OCI-LY7 (cell line): ENCODE results near the gene DNAAF8. TPM values are rescaled to one million over a fixed set of nuclear protein-coding genes. Genes with fewer than 3 reads are reported as not detected.
A peak's percentile ranks its signal among the peaks of the same experiment; 100 is the strongest.

Experiments used
- Bru-seq: library from RNA; stranded (reverse); fragments of 400-500 nt; gene quantifications from one replicate; lab custom pipeline; 2021; lab: Mats Ljungman, UMichigan
- BruChase-seq, 2 experiments: library from RNA; stranded (reverse); fragments of 400-500 nt; gene quantifications; one replicate each; lab custom pipeline; 2021; lab: Mats Ljungman, UMichigan
- BruUV-seq: library from RNA; stranded (reverse); fragments of 400-500 nt; replicated peaks from 2 replicates; lab custom pipeline; 2021; lab: Mats Ljungman, UMichigan
- CTCF ChIA-PET: fragments of 300-600 bp; sonication (Branson Sonifier 250); formaldehyde crosslinking; loops from one replicate; lab custom pipeline; 2022; ENCODE audit warnings: antibody characterized with exemption; ENCODE audit not compliant: unreplicated experiment; lab: Charles Lee
- POLR2A ChIA-PET: fragments of 300-600 bp; sonication (Branson Sonifier 250); formaldehyde crosslinking; loops from one replicate; lab custom pipeline; 2022; ENCODE audit warnings: antibody characterized with exemption; lab: Charles Lee
- DNase-seq: peaks from one replicate; pipeline ENCODE4 v3.0.0-alpha.2; 2015; ENCODE audit warnings: low spot score
- H2AFZ ChIP-seq: fragments of 200-600 bp; sonication (generic), shearing (Covaris generic); 2 replicates; pipeline ENCODE4 v1.6.1; 2014; ENCODE audit warnings: mild to moderate bottlenecking, antibody characterized with exemption, low read length, moderate library complexity
- H3K27ac ChIP-seq: fragments of 200-600 bp; sonication (generic); 2 replicates; pipeline ENCODE4 v1.5.1; 2014; ENCODE audit warnings: mixed run types, low read depth, mild to moderate bottlenecking, moderate library complexity, low read length, inconsistent platforms; ENCODE audit not compliant: poor library complexity, severe bottlenecking
- H3K36me3 ChIP-seq: fragments of 200-600 bp; sonication (generic); 2 replicates; pipeline ENCODE4 v1.6.1; 2014; ENCODE audit warnings: mild to moderate bottlenecking, antibody characterized with exemption, low read length, moderate library complexity, mixed read lengths; ENCODE audit not compliant: insufficient read depth
- H3K4me1 ChIP-seq: fragments of 200-600 bp; sonication (generic); 2 replicates; pipeline ENCODE4 v1.5.1; 2014; ENCODE audit warnings: mild to moderate bottlenecking, low read length; ENCODE audit not compliant: insufficient read depth, poor library complexity, severe bottlenecking
- H3K4me2 ChIP-seq: fragments of 200-600 bp; sonication (generic); 2 replicates; pipeline ENCODE4 v1.6.1; 2014; ENCODE audit warnings: mild to moderate bottlenecking, low read length
- H3K4me3 ChIP-seq: fragments of 200-600 bp; sonication (generic); 2 replicates; pipeline ENCODE4 v1.5.1; 2014; ENCODE audit warnings: mild to moderate bottlenecking, low read depth, low read length; ENCODE audit not compliant: poor library complexity, severe bottlenecking
- H3K79me2 ChIP-seq: fragments of 200-600 bp; sonication (generic); 2 replicates; pipeline ENCODE4 v1.6.1; 2016; ENCODE audit warnings: low read depth, mild to moderate bottlenecking, low read length, moderate library complexity, mixed read lengths; ENCODE audit not compliant: insufficient read depth
- H3K9me2 ChIP-seq: fragments of 200-600 bp; sonication (generic); 2 replicates; pipeline ENCODE4 v1.6.1; 2016; ENCODE audit warnings: mild to moderate bottlenecking, low read length, mixed read lengths; ENCODE audit not compliant: insufficient read depth
- H3K9me3 ChIP-seq: fragments of 200-600 bp; sonication (generic); 2 replicates; pipeline ENCODE4 v1.6.1; 2014; ENCODE audit warnings: mild to moderate bottlenecking, mixed run types, low read length, mixed read lengths
- H4K20me1 ChIP-seq: fragments of 200-600 bp; sonication (generic); 2 replicates; pipeline ENCODE4 v1.6.1; 2014; ENCODE audit warnings: mild to moderate bottlenecking, antibody characterized with exemption, low read length, moderate library complexity, mixed read lengths; ENCODE audit not compliant: insufficient read depth
- EZH2phosphoT487 ChIP-seq: fragments of 200-600 bp; sonication (generic); IDR thresholded peaks from 2 replicates; pipeline ENCODE4 v1.6.1; 2018; ENCODE audit warnings: low read depth, borderline replicate concordance, mild to moderate bottlenecking, mixed run types, antibody characterized with exemption, low read length, moderate library complexity, mixed read lengths
- intact Hi-C: fragments of 100-400 bp; cut with micrococcal nuclease; formaldehyde crosslinking; loops from one replicate; pipeline ENCODE4 v1.10.0; 2022; ENCODE audit not compliant: unreplicated experiment
- long read RNA-seq: library from polyadenylated mRNA; stranded (forward); transcript quantifications from one replicate; pipeline ENCODE4 v2.0.0, GENCODE V29; 2022
- total RNA-seq, 2 experiments: library from RNA; depleted of rRNA in 1 of 2; stranded (reverse); fragments of >200 nt in 1 of 2; shearing (Covaris generic) in 1 of 2; gene quantifications; 2 replicates each; pipeline ENCODE4 v1.2.3, GENCODE V29; 2014 to 2022
- TF ChIP-seq, protein P1 (sequence below): fragments of 200-600 bp; sonication (generic); conservative IDR thresholded peaks from 2 replicates; pipeline ENCODE4 v1.5.1; 2014; ENCODE audit warnings: mild to moderate bottlenecking, antibody characterized with exemption, low read length, moderate library complexity, mixed read lengths

Gene DNAAF8
- total RNA-seq (2014; rRNA removed; shearing (Covaris generic)) (0.36 and 0.38 TPM in 2 replicates), total RNA-seq (2022) (1.1 TPM in 1 of 2 replicates, not detected in the other), Bru-seq, nascent RNA (percentile 21 among the genes with signal in this experiment), BruChase-seq, experiment 1, labeled RNA remaining after a 6-hour chase (percentile 24 among the genes with signal in this experiment), BruChase-seq, experiment 2, labeled RNA remaining after a 2-hour chase (percentile 15 among the genes with signal in this experiment)
- long read RNA-seq, partial matches to known transcripts = 3 of 4 reads
- long read RNA-seq, other reads (novel, unspliced or antisense) = 1 of 4 reads

- no peaks in the 10 kb centered on the region for H4K20me1 ChIP-seq
- H3K9me3 ChIP-seq = no peaks in the 10 kb centered on the region
- peak within 1 kb of the TSS; percentile 87 for H2AFZ ChIP-seq
- H3K79me2 ChIP-seq = peaks cover 13% of the 10 kb centered on the region; the same call in 1 of the 2 replicates
- peak within 1 kb of the TSS; percentile 89 for H3K4me3 ChIP-seq
- peaks cover 15% of the 10 kb centered on the region for H3K4me1 ChIP-seq
- H3K36me3 ChIP-seq = peaks cover 10% of the 10 kb centered on the region; the same call in 1 of the 2 replicates
- DNase-seq = peak; percentile 82
- POLR2A ChIA-PET = interaction anchor here (0.6 to 3.6 kb wide), 6 partner anchors 13 to 1974 kb away, joined by 3 to 23 read pairs (median 4); partner anchors contain the start of gene ZNF500
- H3K9me2 ChIP-seq = no peaks in the 10 kb centered on the region
- BruUV-seq = no TSS peak
- intact Hi-C loops = loop anchor here (2.0 kb wide), 3 partner anchors 41 to 113 kb away; partner anchors contain the start of genes GLYR1, NUDT16L1, ROGDI and UBN1
- H3K4me2 ChIP-seq = peak within 1 kb of the TSS; percentile 94
- peak within 1 kb of the TSS; percentile 64 for H3K27ac ChIP-seq
- CTCF ChIA-PET = interaction anchor here (0.5 to 1.3 kb wide), 6 partner anchors 10 to 238 kb away, joined by 3 read pairs; no protein-coding TSS in a partner anchor
- no peak for TF ChIP-seq EZH2phosphoT487
Measured at GRCh38 chr16:4734063-4734729, at the start of gene DNAAF8, which contains the start of gene ANKS3. Gene DNAAF8 (plus strand): TSS chr16:4734537. CDS start chr16:4736515, 1,978 bp downstream. Gene ANKS3 (minus strand): TSS chr16:4734271. CDS start chr16:4730149, 4,122 bp downstream.

- no peak for TF ChIP-seq EZH2phosphoT487
- TF ChIP-seq, protein P1, sequence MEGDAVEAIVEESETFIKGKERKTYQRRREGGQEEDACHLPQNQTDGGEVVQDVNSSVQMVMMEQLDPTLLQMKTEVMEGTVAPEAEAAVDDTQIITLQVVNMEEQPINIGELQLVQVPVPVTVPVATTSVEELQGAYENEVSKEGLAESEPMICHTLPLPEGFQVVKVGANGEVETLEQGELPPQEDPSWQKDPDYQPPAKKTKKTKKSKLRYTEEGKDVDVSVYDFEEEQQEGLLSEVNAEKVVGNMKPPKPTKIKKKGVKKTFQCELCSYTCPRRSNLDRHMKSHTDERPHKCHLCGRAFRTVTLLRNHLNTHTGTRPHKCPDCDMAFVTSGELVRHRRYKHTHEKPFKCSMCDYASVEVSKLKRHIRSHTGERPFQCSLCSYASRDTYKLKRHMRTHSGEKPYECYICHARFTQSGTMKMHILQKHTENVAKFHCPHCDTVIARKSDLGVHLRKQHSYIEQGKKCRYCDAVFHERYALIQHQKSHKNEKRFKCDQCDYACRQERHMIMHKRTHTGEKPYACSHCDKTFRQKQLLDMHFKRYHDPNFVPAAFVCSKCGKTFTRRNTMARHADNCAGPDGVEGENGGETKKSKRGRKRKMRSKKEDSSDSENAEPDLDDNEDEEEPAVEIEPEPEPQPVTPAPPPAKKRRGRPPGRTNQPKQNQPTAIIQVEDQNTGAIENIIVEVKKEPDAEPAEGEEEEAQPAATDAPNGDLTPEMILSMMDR = no peak
- Histone ChIP-seq H3K4me3 (no peak overlapping the region), H3K36me3 (no peaks in the 10 kb centered on the region), H3K27ac (no peak overlapping the region), H3K4me1 (no peaks in the 10 kb centered on the region), H4K20me1 (no peaks in the 10 kb centered on the region), H3K79me2 (no peaks in the 10 kb centered on the region), H3K4me2 (no peak overlapping the region), H2AFZ (no peak overlapping the region), H3K9me3 (no peaks in the 10 kb centered on the region), H3K9me2 (no peaks in the 10 kb centered on the region)
- no peak for DNase-seq
- intact Hi-C loops = no loop called here
- ChIA-PET POLR2A (no interaction called here), CTCF (no interaction called here)
- no TSS peak for BruUV-seq
Measured at GRCh38 chr16:4684763-4685162, 49.6 kb upstream of the DNAAF8 start.

- H3K4me1 ChIP-seq = no peaks in the 10 kb centered on the region
- CTCF ChIA-PET = no interaction called here
- no peak for TF ChIP-seq EZH2phosphoT487
- TF ChIP-seq, protein P1 = no peak
- no peak overlapping the region for H2AFZ ChIP-seq
- H3K9me3 ChIP-seq = no peaks in the 10 kb centered on the region
- no peaks in the 10 kb centered on the region for H3K9me2 ChIP-seq
- POLR2A ChIA-PET = no interaction called here
- DNase-seq = no peak
- H3K4me2 ChIP-seq = no peak overlapping the region
- H3K79me2 ChIP-seq = no peaks in the 10 kb centered on the region
- no TSS peak for BruUV-seq
- no peaks in the 10 kb centered on the region for H3K36me3 ChIP-seq
- H4K20me1 ChIP-seq = no peaks in the 10 kb centered on the region
- H3K27ac ChIP-seq = no peak overlapping the region
- H3K4me3 ChIP-seq = no peak overlapping the region
- intact Hi-C loops = no loop called here
Measured at GRCh38 chr16:4685292-4685691, 49.0 kb upstream of the DNAAF8 start.
